Activated CD4-positive, alpha-beta T cell treated with anti-CD3 and anti-CD28 coated beads, Interleukin-2, Interleukin-4, amounts not matched to agents 100 ng/mL and 50 ng/mL, durations not matched to agents 16 hours and 8 hours (primary cell): ENCODE results near the gene SLC39A11.

Source experiments
- DNase-seq: peaks from one replicate; pipeline ENCODE4 v3.0.0-alpha.2; 2020; ENCODE audit warnings: low spot score

Gene SLC39A11

GRCh38 chr17:72616447-72616846 is 476.0 kb downstream of the SLC39A11 start:
- DNase-seq, result no peak

GRCh38 chr17:72615627-72615991 is 476.9 kb downstream of the SLC39A11 start:
- no peak for DNase-seq

DNA sequence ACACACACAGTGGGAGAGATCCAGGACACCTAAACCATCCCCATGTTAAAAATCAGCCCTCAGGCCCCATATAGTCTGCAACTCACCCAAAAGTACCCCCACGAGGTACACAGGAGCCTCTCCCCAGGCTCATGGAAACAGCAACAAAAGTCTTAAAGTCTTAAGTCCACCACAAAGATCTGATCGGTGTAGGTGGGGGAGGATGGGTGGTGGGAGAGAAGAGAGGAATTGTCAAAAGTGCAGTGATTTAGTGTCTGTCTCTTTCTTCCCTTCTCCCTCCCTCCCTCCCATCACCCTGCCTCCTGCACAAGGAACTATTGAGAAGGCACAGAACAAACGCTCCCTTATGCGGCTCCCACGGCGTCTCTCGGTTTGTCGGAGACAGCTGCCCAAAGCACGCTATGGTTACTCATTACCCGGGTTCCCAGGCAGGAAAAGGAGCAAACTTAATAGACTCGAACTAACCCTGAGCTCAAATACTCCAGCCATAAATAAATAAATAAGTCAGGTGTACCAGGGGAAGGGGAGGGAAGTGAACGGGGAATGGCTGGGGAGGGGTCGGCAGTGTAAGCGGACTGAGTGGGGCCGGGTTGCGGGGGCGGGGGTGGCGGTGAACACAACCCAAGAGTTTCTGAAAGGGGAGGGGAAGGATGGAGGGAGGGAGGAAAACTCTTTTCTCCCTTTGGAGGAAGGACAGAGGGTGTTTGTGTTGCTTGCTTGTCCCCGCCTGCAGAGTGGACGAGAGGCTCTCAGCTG is 477.4 kb downstream of the SLC39A11 start:
- no peak for DNase-seq

DNA sequence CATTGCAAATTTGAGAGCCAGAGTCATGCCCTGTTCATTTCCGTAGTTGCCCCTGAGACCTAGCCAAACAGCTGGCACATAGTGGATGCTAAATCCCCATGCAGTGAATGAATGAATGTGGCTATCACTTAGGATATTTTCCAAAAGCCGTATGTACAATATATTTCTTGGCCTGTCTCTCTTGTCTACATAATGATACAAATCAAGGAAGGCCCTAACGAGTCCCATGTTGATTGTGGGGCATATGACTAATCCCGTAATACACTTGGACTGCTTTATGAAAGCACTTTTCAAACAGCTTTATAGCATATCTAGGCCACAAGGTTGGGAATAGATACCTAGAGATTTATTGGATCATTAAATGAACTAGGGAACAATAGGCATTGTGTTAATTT is 478.0 kb downstream of the SLC39A11 start:
- no peak for DNase-seq

- DNase-seq, result no peak
Observed at GRCh38 chr17:72613806-72614292, 478.6 kb downstream of the SLC39A11 start.

- DNase-seq, result no peak
Observed at GRCh38 chr17:72613396-72613795, 479.1 kb downstream of the SLC39A11 start.

DNA sequence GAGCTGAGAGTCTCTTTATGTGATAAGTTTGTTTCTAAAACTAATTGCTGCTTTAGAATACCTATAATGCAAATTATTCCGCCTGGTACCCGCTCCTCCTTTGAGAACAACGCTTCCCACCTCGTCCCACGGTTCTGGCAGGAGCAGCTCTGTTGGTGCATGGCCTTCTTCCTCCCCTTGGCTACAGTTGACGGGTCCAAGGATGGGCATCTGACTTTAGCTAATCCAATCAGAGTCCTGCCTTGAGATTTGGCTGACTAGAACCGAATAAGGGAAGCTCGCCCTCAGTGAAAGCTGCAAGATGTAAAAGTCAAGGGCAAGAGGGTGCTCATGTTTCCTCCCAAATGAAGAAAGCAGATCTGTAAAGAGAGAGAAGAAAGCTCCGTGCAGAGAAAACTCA is 481.3 kb downstream of the SLC39A11 start:
- DNase-seq, result no peak

DNA sequence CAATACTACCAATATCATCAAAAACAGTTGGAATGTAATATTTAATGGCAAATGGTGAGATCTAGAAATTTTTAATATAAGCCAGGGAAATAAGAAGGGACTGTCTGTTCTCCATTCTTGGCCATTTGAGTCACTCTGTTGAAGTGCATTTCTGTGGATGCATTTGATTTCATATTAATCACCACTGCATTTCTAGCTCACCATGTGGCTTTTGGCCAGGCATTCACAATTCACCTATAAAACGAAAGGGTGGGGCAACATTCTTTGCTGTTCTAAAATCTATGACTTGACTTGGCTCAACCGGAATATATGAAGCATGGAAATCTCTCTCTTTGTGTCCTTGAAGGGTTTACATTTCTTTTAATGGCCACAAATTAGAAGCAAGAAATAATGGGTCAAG is 483.0 kb downstream of the SLC39A11 start:
- no peak for DNase-seq

GRCh38 chr17:72608436-72608835 is 484.1 kb downstream of the SLC39A11 start:
- no peak for DNase-seq

- no peak for DNase-seq
Observed at GRCh38 chr17:72606656-72607055, 485.8 kb downstream of the SLC39A11 start.

DNA sequence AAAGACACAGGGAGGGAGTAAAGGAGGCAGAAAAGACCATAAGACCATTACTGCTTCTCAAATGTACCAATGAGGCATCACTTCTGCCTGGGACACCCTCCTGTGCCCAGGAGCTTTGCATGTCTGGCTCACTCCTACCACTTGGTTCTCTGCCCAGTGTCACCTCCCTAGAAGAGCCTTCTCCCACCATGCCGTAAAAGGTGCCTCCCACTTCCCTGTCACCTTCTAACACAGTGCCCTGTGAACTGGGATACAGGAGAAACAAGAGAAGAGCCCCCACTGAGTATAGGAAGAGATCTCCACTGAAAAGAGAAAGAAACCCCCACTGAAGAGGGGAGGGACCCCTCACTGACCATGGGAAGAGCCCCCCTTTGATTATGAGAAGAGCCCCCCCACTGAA is 486.9 kb downstream of the SLC39A11 start:
- DNase-seq, result no peak

DNA sequence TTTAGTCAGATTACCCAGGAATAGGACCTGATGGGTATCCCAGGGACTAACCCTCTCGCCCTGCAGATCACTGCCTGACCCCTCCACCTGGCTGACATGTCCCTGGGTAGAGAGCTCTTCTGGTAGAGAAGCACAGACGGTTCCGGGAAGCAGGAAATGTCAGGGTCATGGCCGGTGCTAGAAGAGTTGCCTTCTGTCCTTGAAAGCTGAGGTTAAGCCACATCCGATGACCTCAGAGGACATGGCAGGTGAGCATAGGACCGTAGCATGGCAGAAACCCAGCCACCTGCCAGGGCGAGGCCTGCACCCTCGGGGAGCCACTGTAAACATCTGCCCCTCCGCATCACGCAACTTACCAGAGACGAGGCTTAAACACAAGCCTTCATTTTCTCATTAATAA is 488.0 kb downstream of the SLC39A11 start:
- no peak for DNase-seq

DNA sequence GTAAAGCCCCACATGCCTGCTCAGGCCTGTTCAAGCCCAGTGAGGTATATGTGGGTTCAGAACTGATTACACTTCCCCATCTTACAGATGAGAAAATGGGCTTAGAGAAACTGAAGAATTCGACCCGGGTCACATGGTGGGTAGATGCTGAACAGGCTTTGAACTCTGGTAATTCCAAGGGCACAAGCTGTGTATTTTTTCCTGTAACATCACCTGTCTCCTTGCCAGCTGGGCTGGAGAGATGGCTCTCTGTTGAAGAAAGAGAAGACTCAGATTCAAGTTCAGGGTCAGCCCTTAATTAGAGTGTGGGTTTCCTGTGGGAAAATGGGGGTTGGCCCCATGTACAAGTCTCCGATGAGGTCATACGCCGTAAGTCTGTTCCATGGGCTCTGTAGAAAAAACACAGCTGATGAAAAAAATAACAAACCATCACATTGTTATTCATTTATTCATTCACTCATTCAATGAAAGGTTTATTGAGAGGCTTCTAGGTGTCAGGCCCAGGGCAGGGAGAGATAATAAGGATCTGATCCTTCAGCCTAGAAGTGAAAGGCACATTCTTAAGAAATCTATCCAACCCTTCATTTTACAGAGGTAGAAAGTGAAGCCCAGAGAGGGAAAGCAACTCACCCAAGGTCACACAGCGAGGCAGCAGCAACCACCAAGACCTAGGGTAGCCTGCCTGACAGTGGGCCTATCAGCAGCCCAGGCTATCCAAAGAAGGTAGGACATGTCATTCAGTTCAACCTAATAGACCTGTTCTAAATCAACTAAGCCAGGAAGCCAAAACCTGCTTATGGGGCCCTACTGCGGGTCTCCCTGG is 488.9 kb downstream of the SLC39A11 start:
- no peak for DNase-seq

- DNase-seq, result no peak
Observed at GRCh38 chr17:72602517-72603419, 489.7 kb downstream of the SLC39A11 start.

DNA sequence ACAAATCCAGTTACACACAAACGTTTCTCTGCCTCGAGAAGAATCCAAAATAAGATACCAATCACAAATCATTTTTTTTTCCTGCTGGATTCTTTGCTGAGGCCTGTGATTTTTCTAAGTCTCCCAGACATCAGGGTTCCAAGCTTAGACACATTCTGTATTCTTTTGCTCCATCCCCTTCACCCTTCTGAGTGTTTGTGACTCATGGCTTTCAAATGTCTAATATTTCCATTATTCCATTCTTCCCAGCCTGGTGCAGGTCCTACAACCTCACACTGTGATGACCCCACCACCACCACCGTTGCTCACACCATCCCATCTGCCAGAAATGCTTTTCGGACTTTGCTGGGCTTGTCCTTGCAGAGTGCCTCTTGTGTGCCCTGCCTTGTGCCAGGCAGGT is 491.6 kb downstream of the SLC39A11 start:
- DNase-seq, result no peak

- no peak for DNase-seq
Observed at GRCh38 chr17:72599891-72600290, 492.6 kb downstream of the SLC39A11 start.

GRCh38 chr17:72598695-72599094 is 493.8 kb downstream of the SLC39A11 start:
- no peak for DNase-seq

DNA sequence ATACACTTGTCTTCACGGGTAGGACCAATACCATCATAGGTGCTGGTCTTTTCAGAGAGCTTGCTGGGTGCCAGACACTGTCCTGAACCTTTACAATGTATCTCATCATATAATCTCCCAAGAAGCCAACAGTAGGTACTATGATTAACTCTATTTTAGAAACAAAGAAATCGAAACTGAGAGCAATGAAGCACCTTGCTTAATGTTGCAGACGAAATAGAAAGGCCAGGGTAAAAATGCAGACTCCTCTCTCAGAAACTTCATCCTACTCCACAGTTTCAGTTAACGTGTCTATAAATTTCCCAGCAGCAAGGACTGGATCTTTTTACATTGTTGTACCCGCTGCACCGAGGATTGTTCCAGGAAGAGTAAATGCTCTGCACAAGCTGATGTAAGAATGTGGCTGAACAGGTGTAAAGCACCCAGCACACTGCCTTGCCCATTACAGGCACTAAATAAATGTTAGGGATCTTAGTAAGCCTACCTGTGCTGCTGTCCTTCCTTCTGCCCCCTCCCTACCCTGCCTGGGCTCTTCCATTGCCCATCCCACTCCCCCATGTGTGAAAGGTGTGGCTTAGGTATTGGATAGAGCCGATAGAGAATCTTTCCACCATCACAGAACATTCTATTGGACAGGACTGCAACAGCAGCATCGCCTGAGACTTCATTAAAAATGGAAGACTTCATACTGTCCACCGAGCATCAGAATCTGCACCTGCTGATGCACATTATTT is 495.0 kb downstream of the SLC39A11 start:
- no peak for DNase-seq
